ENCODE results near the gene CTNND2. TPM values are rescaled to one million over a fixed set of nuclear protein-coding genes. Genes with fewer than 3 reads are reported as not detected.

The CTNND2 gene
- total RNA-seq, 1 experiment from 2014 or later: not detected

GRCh38 chr5:10988622-10989021, 915.6 kb downstream of the CTNND2 start:
- DNase-seq (ENCODE audit: low spot score): no peak

- no peak for DNase-seq (ENCODE audit: low spot score)
Observed at GRCh38 chr5:10987925-10988504, 916.2 kb downstream of the CTNND2 start.

DNA sequence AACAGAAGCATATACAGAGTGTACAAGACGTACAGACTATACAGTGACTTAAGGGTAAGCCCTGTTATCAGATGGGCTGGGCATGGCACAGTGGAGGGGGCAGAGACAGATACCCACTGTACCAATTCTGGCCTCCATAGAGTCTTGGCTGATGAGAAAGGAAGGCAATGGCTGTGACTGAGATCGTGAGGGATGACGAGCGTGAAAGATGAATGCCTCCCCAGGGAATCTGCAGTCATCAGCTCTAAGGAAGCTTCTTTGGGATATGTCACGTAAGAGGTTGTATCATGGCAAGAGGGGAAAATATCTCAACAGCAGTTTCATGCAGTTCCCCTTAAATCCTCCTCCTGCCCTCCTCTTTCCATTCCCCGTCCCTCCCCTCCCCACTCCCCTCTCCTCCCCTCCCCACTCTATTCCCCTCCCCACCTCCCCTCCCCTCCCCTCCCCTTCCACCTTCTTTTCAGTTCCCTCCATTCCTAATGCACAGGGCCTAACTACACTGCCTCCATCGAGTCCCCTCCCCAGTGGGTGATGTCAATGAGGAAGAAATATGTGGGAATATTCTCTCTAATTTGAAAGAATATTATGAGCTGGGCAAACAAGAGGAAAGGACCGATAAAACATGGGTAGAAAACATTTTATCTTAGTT, 916.8 kb downstream of the CTNND2 start:
- no peak for DNase-seq (ENCODE audit: low spot score)

DNA sequence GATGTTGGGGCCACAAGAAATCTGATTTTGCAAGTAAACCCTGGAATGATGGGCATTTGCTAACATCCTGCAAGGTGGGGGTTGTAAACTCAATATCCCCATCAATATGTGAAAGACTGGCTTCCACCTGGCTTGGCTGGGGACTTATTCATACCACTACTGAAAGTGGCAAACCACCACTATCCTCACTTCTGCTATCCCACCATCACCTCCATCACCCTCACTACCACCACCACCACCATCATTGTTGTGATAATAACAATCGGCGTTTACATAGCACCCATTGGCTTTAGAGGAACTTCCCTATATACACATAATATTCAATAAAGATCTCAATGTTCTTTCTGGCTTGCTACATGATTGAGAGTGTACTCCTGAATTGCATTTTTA, 918.5 kb downstream of the CTNND2 start:
- no peak for DNase-seq (ENCODE audit: low spot score)

GRCh38 chr5:10985091-10985720, 919.0 kb downstream of the CTNND2 start:
- no peak for DNase-seq (ENCODE audit: low spot score)

DNA sequence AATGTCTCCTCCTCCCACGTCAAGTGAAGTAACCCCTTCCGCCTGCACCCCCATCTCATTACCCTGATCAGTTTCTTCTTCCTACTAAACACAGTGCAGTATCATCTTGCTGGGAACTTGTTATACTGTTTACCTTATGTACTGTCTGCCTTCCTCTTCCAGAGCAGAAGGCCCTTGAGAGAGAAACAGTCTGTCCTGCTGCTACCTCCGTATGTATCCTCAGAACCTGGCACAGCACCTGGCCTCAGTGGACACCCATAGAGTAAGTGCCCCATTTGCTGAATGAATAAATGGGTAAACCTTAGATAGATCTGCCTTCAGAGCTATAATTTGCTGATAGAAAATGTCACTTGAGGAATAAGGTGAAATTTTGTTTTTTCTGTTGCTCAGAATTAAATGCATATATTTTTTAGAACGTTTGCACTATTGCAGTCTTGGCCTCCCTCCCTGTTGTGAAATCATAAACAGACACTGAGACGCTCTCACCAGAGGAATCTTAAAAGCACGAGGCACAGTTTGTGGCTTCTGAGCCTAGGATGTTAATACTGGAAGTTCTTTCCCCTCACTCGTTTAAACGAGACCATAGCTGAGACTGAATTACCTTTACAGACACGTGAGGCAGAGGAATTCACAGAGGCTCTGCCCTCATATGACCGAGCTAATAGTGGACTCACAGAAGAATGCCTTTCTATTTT, 920.1 kb downstream of the CTNND2 start:
- DNase-seq (ENCODE audit: low spot score): no peak

- DNase-seq (ENCODE audit: low spot score): no peak
Observed at GRCh38 chr5:10982626-10983025, 921.6 kb downstream of the CTNND2 start.

- no peak for DNase-seq (ENCODE audit: low spot score)
Observed at GRCh38 chr5:10981932-10982331, 922.3 kb downstream of the CTNND2 start.

GRCh38 chr5:10977011-10977410, 927.2 kb downstream of the CTNND2 start:
- no peak for DNase-seq (ENCODE audit: low spot score)

GRCh38 chr5:10975945-10976344, 928.3 kb downstream of the CTNND2 start:
- peak; percentile 28 for DNase-seq (ENCODE audit: low spot score)

- no peak for DNase-seq (ENCODE audit: low spot score)
Observed at GRCh38 chr5:10974850-10975249, 929.4 kb downstream of the CTNND2 start.

GRCh38 chr5:10973316-10973715, 930.9 kb downstream of the CTNND2 start:
- no peak for DNase-seq (ENCODE audit: low spot score)

DNA sequence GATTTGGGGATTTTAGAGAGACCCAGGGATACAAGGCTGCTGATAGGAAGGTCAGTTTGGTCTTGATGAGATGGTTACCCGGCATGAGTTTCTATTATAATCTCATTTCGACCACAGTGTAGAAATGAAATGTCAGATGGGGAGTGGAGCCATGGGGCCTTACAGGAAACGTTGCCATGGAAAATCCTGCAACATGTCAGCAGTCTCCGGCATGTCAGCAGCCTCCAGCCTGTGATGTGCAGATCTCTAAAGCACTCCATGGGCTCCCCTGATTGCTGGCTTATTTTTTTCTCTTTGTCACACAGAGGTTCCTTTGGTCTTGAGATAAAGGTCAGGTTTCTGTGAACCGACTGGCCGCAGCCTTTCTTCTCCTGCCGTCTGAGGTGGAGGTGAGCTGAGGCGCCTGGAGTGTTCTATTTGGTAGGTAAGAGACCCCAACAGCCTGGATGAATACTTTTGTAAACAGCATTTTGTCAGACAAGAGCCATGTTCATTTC, 934.5 kb downstream of the CTNND2 start:
- DNase-seq (ENCODE audit: low spot score): no peak

DNA sequence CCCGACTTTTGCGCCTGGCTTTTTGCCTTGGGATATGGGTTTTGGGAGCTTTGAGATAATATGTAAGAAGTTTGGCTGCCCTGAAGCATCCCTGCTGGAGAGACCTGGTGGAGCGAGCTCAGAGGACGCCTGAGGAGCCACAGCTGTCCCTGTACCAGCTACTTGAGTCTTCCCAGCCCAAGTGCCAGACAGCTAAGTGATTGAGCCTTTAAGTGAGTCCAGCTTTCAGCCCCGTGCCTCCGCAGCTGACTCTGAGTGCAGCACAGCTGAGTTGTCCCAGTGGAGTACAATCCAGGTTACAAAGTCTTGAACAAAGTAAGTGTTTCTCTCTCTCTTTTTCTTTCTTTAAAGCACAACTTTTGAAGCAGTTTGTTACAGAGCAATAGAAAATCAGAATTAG, 939.4 kb downstream of the CTNND2 start:
- no peak for DNase-seq (ENCODE audit: low spot score)

DNA sequence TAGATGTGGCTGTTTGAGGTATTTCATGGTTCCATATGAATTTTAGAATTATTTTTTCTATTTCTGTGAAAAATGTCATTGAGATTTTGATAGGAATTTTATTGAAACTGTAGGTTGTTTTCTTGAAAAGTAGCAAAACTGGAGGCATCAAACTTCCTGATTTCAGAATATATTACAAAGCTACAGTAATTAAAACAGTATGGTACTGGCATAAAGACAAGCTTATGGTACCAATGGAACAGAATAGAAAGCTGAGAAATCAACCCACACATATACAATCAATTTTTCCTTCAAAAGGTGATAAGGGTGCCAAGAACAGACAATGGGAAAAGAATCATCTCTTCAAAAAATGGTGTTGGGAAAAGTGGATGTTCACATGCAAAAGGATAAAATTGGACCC, 945.5 kb downstream of the CTNND2 start:
- no peak for DNase-seq (ENCODE audit: low spot score)

- no peak for DNase-seq (ENCODE audit: low spot score)
Observed at GRCh38 chr5:10949856-10950630, 954.2 kb downstream of the CTNND2 start.

DNA sequence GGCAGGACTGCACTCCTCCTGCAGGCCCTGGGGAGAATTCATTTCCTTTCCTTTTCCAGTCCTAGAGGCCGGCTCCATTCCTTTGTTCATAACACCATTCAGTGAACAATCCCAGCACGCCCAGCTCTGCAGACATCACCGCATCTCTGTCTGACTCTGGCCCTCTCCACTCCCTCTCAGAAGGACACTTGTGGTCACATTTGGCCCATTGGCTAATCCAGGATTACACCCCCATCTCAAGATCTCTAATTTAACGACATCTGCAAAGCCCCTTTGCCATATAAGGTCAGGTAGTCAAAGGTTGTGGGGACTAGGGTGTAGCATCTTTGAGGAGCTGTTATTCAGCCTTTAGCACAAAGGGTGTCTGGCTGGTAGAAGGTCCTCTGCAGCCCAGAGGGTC, 958.2 kb downstream of the CTNND2 start:
- no peak for DNase-seq (ENCODE audit: low spot score)

DNA sequence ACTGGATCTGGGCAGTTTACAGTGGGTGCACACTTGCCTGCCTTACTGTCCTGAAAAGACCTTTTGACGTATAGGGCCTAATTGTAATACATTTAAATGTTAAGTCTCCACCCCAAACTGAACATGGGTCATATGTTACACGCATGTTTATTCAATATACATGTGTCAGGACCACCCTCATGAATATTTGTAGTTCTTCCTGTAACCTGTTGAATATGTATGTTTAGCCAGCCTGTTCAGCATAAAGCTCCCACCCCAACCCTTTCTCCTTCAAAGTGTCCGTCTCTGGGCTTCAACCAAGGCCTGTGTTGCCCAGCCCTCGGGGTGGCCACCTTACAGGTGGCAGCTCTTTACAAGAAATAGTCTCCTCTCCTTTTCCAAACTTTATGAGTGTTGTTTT, 962.3 kb downstream of the CTNND2 start:
- no peak for DNase-seq (ENCODE audit: low spot score)

GRCh38 chr5:10936081-10936855, 968.0 kb downstream of the CTNND2 start:
- no peak for DNase-seq (ENCODE audit: low spot score)

- no peak for DNase-seq (ENCODE audit: low spot score)
Observed at GRCh38 chr5:10935536-10935935, 968.7 kb downstream of the CTNND2 start.

- DNase-seq (ENCODE audit: low spot score): no peak
Observed at GRCh38 chr5:10934783-10935355, 969.4 kb downstream of the CTNND2 start.
